ENCODE data around the gene MAPRE2.

Gene MAPRE2

DNA sequence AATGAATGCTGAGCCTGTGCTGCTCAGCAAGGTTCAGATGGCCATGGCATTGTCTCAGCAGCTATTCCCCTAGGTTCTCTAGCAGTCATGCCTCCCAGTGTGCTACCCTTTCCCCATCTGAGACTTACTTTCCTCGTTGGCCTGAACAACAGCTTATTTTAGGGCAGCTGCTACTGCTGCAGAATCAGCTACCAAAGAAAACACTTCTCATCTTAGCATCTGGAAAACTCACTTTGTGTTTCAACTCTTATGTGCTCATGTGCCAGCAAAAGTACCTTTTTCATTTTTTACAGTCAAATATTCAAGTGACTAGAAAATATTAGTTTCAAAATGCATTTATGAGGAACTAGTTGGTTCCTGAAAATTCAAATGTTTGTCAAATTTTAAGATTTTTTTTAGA lies 139.2 kb downstream of the MAPRE2 start:
- no peak for DNase-seq (ENCODE audit: low read depth)

DNA sequence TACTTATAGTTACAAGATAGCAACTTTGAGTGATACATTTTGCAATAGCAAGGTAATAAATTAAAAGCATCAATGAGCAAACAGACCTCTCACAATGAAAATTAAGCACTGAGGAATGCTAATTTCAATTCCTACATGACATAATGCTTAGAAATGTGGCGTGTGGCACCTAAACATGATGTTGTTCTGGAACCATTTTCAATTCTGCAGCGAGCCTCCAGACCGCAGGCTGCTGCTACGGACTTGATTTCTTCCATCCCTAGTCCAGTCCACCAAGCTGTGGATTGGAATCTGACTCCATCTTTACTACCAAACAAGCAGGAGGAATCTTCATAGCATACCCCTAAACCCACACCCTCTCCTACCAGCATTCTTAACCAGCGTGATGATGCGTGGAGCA lies 140.9 kb downstream of the MAPRE2 start:
- DNase-seq (ENCODE audit: low read depth): no peak

DNA sequence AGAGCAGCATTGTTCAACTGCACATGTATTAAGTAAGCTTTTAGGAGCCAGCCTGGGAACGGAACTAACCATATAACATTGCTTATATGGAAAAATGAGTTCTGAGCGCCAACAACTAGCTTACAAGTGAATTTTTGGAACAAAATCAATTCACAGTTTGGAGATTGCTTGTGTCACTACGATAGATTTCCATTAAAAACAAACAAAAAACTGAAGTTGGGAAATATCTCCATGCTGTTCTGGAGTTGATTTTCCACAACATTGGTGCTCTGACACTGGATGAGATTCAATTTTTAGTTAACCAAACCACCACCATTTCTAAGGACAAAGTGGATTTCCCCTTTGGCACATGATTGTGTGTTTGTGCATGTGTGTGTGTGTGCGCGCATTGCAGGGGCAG lies 142.7 kb downstream of the MAPRE2 start:
- DNase-seq (ENCODE audit: low read depth): no peak

DNA sequence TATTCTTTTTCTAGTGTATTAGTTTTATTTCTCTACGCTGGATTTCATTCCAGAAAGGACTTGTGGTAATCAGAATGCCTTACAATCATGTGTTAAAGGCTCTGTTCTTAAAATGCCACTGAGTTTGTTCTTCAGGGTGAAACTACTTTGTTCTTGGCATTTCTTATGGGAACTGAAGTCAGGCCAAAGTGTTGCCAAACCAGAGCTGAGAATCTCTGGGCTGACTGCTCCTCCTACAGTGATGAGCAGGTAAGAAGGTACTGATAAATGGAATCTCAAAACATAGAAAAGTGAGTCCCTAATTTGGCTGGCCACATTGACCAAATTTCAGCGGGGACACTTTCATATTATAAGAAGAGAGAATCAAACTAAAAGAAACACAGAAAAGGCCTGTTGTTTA lies 144.6 kb downstream of the MAPRE2 start:
- no peak for DNase-seq (ENCODE audit: low read depth)

DNA sequence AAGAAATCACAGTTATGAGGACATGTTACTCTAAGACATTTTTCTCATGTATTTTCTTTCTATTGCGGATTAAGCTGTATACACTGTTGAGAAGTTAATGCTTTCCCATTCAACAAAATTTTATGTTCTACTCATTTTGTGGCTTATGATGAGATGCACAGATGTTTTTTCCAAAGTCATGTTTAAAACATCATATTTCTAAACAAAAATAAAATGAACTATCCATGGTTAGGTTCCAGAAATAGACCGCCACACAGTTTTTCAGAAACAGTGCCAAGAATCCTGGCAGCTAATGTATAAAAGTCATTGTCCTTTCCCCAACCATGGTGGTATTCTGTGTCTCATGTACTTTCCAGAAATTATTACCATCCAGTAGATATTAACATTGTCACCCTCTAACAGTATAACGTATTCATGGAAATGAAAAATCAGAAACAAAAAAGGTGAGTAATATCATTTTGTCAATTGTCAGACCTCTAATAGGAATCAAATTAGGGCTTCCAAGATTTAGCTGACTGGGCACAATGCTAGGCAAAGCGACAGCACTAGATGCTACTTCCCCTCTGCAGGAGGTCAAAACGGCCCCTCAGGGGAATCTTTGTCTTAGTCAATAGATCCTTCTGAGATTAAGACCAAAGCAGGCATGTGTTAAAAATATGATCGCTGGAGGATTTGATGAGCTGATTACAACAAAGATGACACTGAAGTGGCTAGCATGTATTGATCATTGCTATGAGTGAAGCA lies 145.2 kb downstream of the MAPRE2 start:
- no peak for DNase-seq (ENCODE audit: low read depth)

DNA sequence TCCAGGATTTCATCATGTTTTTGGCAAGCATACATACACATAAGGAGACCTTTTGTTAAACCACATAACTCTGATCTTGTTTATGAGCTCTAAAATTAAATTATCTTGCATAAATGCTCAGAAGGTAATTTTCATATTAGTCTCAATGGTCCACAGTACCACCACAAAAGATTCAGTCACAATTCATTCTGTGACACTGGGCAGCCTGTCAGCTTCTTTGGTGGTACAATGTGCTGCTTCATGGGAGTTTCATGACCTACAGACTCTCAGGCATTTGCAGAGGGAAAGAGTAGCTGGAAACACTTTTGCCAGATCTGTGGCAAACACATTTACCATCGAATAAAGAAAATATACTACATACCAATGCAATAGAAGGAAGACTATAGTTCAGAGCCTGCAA lies 148.3 kb downstream of the MAPRE2 start:
- no peak for DNase-seq (ENCODE audit: low read depth)

DNA sequence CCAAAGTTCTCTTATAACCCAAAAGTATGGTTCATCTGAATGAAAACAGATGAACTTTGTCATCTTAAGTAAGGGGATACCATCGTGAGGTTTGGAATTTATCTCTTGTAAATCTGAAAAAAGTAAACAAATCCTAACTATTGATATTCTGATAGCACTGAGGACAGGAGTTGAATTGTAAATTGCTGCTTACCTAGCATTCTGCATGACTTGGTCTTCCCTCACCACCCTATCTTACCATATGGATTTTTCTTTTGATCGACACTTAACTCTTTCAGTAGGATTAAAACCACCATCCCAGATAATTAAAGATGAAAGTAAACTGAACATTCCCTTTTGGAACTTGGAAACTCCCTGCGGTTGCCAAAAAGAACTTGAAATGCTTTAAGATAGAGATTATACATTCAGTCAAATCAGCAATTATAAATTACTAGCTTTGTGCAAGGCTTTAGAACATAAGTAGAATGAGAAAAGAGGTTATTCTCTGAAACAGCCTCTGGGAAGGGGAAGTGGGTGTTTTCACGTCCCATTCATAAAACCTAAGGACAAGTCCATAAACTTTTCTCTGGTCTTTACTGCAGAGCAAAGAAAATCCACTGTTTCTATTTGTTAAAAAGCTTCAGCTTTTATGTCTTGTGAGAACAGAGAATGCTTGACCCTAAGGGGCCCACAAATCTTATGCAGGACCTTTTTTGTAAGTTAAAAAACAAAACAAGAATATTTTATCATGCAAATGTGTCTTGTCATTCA lies 149.9 kb downstream of the MAPRE2 start:
- no peak for DNase-seq (ENCODE audit: low read depth)

DNA sequence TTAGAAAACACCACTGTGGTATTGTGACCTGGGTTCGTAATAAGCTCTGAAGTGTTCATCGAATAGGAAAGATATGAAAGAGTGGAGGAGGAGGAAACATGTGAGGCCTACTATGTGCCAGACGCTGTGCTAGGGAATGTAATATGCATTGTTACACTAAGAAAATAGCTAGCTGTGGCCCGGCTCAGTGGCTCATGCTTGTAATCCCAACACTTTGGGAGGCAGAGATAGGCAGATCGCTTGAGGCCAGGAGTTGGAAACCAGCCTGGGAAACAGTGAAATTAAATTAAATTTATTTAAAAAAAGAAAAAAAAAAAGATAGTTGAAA lies 150.4 kb downstream of the MAPRE2 start:
- no peak for DNase-seq (ENCODE audit: low read depth)

DNA sequence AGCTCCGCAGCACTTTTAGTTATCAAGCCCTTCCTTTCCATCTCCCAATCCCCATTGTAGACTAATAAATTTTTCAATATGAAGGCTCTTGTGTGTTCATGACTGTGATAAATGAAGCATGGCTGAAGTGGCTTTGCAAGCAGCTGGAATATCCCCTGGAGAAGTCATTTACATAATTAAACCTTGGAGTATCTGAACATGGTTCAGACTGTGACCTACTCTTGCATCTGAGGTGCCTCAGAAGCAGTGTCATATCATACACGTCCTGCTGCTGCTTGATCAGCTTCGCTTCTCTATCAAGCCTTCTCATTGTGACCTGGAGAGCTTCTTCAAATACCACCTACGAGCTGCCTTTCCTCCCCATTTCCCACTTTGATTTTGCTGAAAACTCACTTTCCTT lies 151.2 kb downstream of the MAPRE2 start:
- no peak for DNase-seq (ENCODE audit: low read depth)
